ENCODE results near the gene FAM53B.

DNA sequence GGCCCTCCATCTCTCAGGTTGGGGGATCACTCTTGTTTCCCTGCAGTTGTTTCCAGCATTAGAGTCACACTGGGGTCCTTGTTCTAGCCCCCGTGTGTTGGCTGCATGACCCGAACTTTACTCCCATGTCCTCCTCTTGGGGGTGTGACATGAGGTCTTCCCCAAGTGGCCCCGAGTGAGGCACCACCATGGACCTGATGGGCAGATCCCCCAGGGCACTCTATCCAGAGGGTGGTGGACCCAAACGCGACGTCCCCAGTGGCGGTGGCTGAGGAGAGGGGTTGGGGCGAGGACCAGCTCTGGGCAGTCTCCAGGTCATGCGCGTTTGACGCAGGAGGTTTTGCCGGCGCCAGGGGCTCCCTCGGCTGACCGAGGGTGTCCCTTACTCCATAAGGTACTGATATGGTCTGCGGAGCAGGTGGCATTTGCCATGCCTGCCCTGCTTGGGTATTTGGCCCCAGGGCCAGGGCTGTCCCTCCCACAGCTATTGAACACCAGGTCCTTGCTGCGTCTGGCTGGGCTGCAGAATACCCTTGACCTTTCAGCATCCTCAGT, 150.7 kb downstream of the FAM53B start:
- TF ChIP-seq CTCF (IDR thresholded peaks at IDR 0.05 in 4 of 5, conservative IDR thresholded peaks at IDR 0.05 in 1 of 5) (no peak), POLR2A (IDR thresholded peaks at IDR 0.05) (no peak)

Data from gastrocnemius medialis (tissue), 4 donors.